HEK293 (cell line): ENCODE results near the gene PER1.

Source experiments
- BCL11B ChIP-seq: fragments of 450-650 bp; formaldehyde crosslinking; IDR thresholded peaks from 2 replicates; pipeline ENCODE4 v1.5.1; 2016; ENCODE audit warnings: low read depth, missing biosample characterization, missing genetic modification characterization
- GLI2 ChIP-seq: fragments of 450-650 bp; formaldehyde crosslinking; IDR thresholded peaks from 2 replicates; pipeline ENCODE4; 2017; ENCODE audit warnings: missing biosample characterization, missing genetic modification characterization, low read depth, borderline replicate concordance
- HOXA7 ChIP-seq: sonication (generic); formaldehyde crosslinking; IDR thresholded peaks from 2 replicates; pipeline ENCODE4 v1.8.1; 2022; ENCODE audit warnings: missing genetic modification reagents, borderline replicate concordance
- REPIN1 ChIP-seq: fragments of 450-650 bp; formaldehyde crosslinking; IDR thresholded peaks from 2 replicates; pipeline ENCODE4 v1.5.1; 2017; ENCODE audit warnings: missing biosample characterization, missing genetic modification characterization, low read depth
- WT1 ChIP-seq: fragments of 450-650 bp; formaldehyde crosslinking; IDR thresholded peaks from 2 replicates; pipeline ENCODE4 v1.5.1; 2016; ENCODE audit warnings: missing biosample characterization, missing genetic modification characterization
- ZBTB20 ChIP-seq: fragments of 450-650 bp; formaldehyde crosslinking; IDR thresholded peaks from 2 replicates; pipeline ENCODE4 v1.5.1; 2016; ENCODE audit warnings: missing biosample characterization, missing genetic modification characterization
- ZFP3 ChIP-seq: fragments of 450-650 bp; formaldehyde crosslinking; IDR thresholded peaks from 2 replicates; pipeline ENCODE4 v1.5.1; 2016; ENCODE audit warnings: low read depth, missing biosample characterization, missing genetic modification characterization
- ZNF112 ChIP-seq: fragments of 450-650 bp; formaldehyde crosslinking; IDR thresholded peaks from 2 replicates; pipeline ENCODE4 v1.5.0; 2017; ENCODE audit warnings: missing biosample characterization, missing genetic modification characterization
- ZNF121 ChIP-seq: fragments of 450-650 bp; formaldehyde crosslinking; IDR thresholded peaks from 2 replicates; pipeline ENCODE4 v1.5.1; 2016; ENCODE audit warnings: missing biosample characterization, missing genetic modification characterization
- ZNF138 ChIP-seq: fragments of 450-650 bp; formaldehyde crosslinking; IDR thresholded peaks from 2 replicates; pipeline ENCODE4 v1.5.1; 2016; ENCODE audit warnings: missing biosample characterization, missing genetic modification characterization, borderline replicate concordance
- ZNF175 ChIP-seq: fragments of 450-650 bp; formaldehyde crosslinking; IDR thresholded peaks from 2 replicates; pipeline ENCODE4 v1.5.1; 2016; ENCODE audit warnings: missing biosample characterization, missing genetic modification characterization
- ZNF214 ChIP-seq: fragments of 450-650 bp; formaldehyde crosslinking; IDR thresholded peaks from 2 replicates; pipeline ENCODE4 v1.5.1; 2017; ENCODE audit warnings: missing biosample characterization, mild to moderate bottlenecking, missing genetic modification characterization, borderline replicate concordance
- ZNF239 ChIP-seq: fragments of 450-650 bp; formaldehyde crosslinking; IDR thresholded peaks from 2 replicates; pipeline ENCODE4 v1.5.1; 2016; ENCODE audit warnings: missing biosample characterization, missing genetic modification characterization
- ZNF398 ChIP-seq: fragments of 450-650 bp; formaldehyde crosslinking; IDR thresholded peaks from 2 replicates; pipeline ENCODE4 v1.5.1; 2017; ENCODE audit warnings: missing biosample characterization, missing genetic modification characterization
- ZNF426 ChIP-seq: fragments of 450-650 bp; formaldehyde crosslinking; IDR thresholded peaks from 2 replicates; pipeline ENCODE4 v1.5.1; 2017; ENCODE audit warnings: missing biosample characterization, missing genetic modification characterization, mild to moderate bottlenecking, inconsistent platforms, moderate library complexity
- ZNF449 ChIP-seq: fragments of 450-650 bp; formaldehyde crosslinking; IDR thresholded peaks from 2 replicates; pipeline ENCODE4 v1.5.1; 2017; ENCODE audit warnings: missing biosample characterization, mild to moderate bottlenecking, missing genetic modification characterization, moderate library complexity
- ZNF560 ChIP-seq: fragments of 450-650 bp; formaldehyde crosslinking; IDR thresholded peaks from 2 replicates; pipeline ENCODE4 v1.5.1; 2017; ENCODE audit warnings: missing biosample characterization, missing genetic modification characterization, borderline replicate concordance
- ZNF621 ChIP-seq: fragments of 450-650 bp; formaldehyde crosslinking; IDR thresholded peaks from 2 replicates; pipeline ENCODE4 v1.5.1; 2017; ENCODE audit warnings: missing biosample characterization, missing genetic modification characterization
- ZNF777 ChIP-seq: fragments of 450-650 bp; formaldehyde crosslinking; IDR thresholded peaks from 2 replicates; pipeline ENCODE4 v1.5.1; 2017; ENCODE audit warnings: missing biosample characterization, missing genetic modification characterization, borderline replicate concordance
- ZNF791 ChIP-seq: fragments of 450-650 bp; formaldehyde crosslinking; IDR thresholded peaks from 2 replicates; pipeline ENCODE4 v1.5.1; 2016; ENCODE audit warnings: missing biosample characterization, missing genetic modification characterization
- TF ChIP-seq, protein P1 (sequence below): fragments of 450-650 bp; formaldehyde crosslinking; IDR thresholded peaks from 2 replicates; pipeline ENCODE4 v1.5.1; 2016; ENCODE audit warnings: missing biosample characterization, missing genetic modification characterization
- TF ChIP-seq, protein P2 (sequence below): fragments of 450-650 bp; formaldehyde crosslinking; IDR thresholded peaks from 2 replicates; pipeline ENCODE4 v1.5.1; 2016; ENCODE audit warnings: missing biosample characterization, missing genetic modification characterization
- TF ChIP-seq, protein P3 (sequence below): fragments of 450-650 bp; formaldehyde crosslinking; IDR thresholded peaks from 2 replicates; pipeline ENCODE4 v1.5.1; 2016; ENCODE audit warnings: missing biosample characterization, missing genetic modification characterization, borderline replicate concordance
- TF ChIP-seq, protein P4 (sequence below): fragments of 450-650 bp; formaldehyde crosslinking; IDR thresholded peaks from 2 replicates; pipeline ENCODE4 v1.5.1; 2016; ENCODE audit warnings: missing biosample characterization, missing genetic modification characterization, low read depth

Gene PER1

DNA sequence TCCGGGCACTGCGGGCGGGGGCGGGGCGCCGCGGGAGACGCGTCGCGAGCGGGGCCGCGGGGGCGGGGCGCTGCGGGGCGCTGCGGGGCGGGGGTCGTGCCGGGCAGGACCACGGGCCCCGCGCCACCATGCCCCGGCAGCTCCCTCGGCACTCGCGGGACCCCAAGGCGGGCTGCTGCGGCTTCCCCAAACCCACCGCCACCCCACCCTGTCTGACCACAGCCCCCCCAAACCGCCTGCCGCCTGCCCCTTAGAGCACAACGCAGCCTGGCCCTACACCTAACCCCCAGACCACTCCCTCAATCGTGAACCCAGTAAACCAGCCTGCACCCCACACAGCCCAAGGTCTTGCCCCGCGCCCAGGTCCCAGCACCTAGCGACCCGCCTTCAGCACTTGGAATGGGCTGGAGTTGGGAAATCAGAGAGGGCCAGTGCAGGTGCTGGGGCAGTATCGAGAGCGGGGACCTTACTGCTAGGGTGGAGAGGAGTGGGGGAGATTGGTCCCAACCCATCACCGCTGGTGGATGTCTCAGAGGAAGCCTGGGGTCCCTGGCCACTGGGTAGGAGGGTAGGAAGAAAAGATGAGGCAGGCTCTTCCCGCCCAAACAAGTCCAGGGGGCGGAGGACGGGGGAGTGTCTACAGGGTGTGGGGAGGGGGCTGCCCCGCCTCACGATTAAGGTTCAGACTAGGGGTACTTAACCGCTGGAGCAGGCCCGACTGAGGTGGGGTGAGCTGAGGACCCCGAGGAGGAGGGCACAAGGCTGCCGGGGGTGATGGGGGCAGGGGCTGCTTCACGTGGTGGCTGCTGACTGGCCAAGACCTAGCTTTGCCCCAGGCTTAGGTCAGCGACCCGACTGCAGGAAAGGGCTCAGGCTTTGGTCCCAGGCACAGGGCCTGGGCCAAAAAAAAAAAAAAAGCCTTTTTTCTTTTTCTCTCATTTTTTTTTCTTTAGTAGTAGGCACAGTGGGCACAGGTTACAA is 11.1 kb upstream of the PER1 start (continued):
- TF ChIP-seq ZNF398 (tag by site-specific recombination): no peak
- no peak for TF ChIP-seq ZNF121 (tag by site-specific recombination)
- no peak for TF ChIP-seq GLI2 (tag by site-specific recombination)
- TF ChIP-seq ZNF426: no peak
- no peak for TF ChIP-seq ZNF777 (tag by site-specific recombination)
- no peak for TF ChIP-seq ZNF138
- TF ChIP-seq ZNF112: no peak
- no peak for TF ChIP-seq ZNF239 (tag by site-specific recombination)
- TF ChIP-seq ZFP3 (tag by site-specific recombination): no peak
- TF ChIP-seq, protein P1, sequence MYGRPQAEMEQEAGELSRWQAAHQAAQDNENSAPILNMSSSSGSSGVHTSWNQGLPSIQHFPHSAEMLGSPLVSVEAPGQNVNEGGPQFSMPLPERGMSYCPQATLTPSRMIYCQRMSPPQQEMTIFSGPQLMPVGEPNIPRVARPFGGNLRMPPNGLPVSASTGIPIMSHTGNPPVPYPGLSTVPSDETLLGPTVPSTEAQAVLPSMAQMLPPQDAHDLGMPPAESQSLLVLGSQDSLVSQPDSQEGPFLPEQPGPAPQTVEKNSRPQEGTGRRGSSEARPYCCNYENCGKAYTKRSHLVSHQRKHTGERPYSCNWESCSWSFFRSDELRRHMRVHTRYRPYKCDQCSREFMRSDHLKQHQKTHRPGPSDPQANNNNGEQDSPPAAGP (tag by site-specific recombination): no peak
- no peak for TF ChIP-seq HOXA7
- TF ChIP-seq ZNF214 (tag by site-specific recombination): no peak
- no peak for TF ChIP-seq ZNF621 (tag by site-specific recombination)
- no peak for TF ChIP-seq ZNF791 (tag by site-specific recombination)
- no peak for TF ChIP-seq WT1 (tag by site-specific recombination)
- no peak for TF ChIP-seq ZNF175 (tag by site-specific recombination)
- no peak for TF ChIP-seq ZNF560 (tag by site-specific recombination)
- TF ChIP-seq, protein P2, sequence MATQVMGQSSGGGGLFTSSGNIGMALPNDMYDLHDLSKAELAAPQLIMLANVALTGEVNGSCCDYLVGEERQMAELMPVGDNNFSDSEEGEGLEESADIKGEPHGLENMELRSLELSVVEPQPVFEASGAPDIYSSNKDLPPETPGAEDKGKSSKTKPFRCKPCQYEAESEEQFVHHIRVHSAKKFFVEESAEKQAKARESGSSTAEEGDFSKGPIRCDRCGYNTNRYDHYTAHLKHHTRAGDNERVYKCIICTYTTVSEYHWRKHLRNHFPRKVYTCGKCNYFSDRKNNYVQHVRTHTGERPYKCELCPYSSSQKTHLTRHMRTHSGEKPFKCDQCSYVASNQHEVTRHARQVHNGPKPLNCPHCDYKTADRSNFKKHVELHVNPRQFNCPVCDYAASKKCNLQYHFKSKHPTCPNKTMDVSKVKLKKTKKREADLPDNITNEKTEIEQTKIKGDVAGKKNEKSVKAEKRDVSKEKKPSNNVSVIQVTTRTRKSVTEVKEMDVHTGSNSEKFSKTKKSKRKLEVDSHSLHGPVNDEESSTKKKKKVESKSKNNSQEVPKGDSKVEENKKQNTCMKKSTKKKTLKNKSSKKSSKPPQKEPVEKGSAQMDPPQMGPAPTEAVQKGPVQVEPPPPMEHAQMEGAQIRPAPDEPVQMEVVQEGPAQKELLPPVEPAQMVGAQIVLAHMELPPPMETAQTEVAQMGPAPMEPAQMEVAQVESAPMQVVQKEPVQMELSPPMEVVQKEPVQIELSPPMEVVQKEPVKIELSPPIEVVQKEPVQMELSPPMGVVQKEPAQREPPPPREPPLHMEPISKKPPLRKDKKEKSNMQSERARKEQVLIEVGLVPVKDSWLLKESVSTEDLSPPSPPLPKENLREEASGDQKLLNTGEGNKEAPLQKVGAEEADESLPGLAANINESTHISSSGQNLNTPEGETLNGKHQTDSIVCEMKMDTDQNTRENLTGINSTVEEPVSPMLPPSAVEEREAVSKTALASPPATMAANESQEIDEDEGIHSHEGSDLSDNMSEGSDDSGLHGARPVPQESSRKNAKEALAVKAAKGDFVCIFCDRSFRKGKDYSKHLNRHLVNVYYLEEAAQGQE: peak; percentile 26; the same call in 1 of the 2 replicates
- TF ChIP-seq ZNF449: no peak
- peak; percentile 38 for TF ChIP-seq ZBTB20 (tag by site-specific recombination)
- TF ChIP-seq, protein P3, sequence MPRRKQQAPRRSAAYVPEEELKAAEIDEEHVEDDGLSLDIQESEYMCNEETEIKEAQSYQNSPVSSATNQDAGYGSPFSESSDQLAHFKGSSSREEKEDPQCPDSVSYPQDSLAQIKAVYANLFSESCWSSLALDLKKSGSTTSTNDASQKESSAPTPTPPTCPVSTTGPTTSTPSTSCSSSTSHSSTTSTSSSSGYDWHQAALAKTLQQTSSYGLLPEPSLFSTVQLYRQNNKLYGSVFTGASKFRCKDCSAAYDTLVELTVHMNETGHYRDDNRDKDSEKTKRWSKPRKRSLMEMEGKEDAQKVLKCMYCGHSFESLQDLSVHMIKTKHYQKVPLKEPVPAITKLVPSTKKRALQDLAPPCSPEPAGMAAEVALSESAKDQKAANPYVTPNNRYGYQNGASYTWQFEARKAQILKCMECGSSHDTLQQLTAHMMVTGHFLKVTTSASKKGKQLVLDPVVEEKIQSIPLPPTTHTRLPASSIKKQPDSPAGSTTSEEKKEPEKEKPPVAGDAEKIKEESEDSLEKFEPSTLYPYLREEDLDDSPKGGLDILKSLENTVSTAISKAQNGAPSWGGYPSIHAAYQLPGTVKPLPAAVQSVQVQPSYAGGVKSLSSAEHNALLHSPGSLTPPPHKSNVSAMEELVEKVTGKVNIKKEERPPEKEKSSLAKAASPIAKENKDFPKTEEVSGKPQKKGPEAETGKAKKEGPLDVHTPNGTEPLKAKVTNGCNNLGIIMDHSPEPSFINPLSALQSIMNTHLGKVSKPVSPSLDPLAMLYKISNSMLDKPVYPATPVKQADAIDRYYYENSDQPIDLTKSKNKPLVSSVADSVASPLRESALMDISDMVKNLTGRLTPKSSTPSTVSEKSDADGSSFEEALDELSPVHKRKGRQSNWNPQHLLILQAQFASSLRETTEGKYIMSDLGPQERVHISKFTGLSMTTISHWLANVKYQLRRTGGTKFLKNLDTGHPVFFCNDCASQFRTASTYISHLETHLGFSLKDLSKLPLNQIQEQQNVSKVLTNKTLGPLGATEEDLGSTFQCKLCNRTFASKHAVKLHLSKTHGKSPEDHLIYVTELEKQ: no peak
- TF ChIP-seq, protein P4, sequence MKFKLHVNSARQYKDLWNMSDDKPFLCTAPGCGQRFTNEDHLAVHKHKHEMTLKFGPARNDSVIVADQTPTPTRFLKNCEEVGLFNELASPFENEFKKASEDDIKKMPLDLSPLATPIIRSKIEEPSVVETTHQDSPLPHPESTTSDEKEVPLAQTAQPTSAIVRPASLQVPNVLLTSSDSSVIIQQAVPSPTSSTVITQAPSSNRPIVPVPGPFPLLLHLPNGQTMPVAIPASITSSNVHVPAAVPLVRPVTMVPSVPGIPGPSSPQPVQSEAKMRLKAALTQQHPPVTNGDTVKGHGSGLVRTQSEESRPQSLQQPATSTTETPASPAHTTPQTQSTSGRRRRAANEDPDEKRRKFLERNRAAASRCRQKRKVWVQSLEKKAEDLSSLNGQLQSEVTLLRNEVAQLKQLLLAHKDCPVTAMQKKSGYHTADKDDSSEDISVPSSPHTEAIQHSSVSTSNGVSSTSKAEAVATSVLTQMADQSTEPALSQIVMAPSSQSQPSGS (tag by site-specific recombination): no peak
- no peak for TF ChIP-seq REPIN1 (tag by site-specific recombination)
- no peak for TF ChIP-seq BCL11B (tag by site-specific recombination)
